Sigmoid colon (tissue), 7 donors: ENCODE measurements around the gene METAP1. TPM values are rescaled to one million over a fixed set of nuclear protein-coding genes. Genes with fewer than 3 reads are reported as not detected.
"Not testable (repeated sequence)": the region's sequence is repeated elsewhere in the genome, so short reads cannot be mapped to it uniquely, and the experiment has no call there.

Source experiments
- DNase-seq: peaks from one replicate; pipeline ENCODE4 v3.0.0-alpha.2; 2019
- H3K27ac ChIP-seq, 4 donors: fragments of 200-600 bp; sonication (generic); one replicate each; pipeline ENCODE4 v1.5.1; 2016 to 2019; ENCODE audit warnings: mild to moderate bottlenecking in 1 of 4
- H3K27me3 ChIP-seq, 3 donors: fragments of 200-600 bp; sonication (generic); one replicate each; pipeline ENCODE4 v1.5.1; 2019; ENCODE audit warnings: mild to moderate bottlenecking in 1 of 3
- H3K36me3 ChIP-seq, 4 donors: fragments of 200-600 bp; sonication (generic); one replicate each; pipeline ENCODE4 v1.5.1; 2016 to 2019
- H3K4me1 ChIP-seq, 4 donors: fragments of 200-600 bp; sonication (generic); one replicate each; pipeline ENCODE4 v1.5.1; 2017 to 2019
- H3K4me3 ChIP-seq, 4 donors: fragments of 200-600 bp; sonication (generic); one replicate each; pipeline ENCODE4 v1.5.1; 2017 to 2019; ENCODE audit warnings: mild to moderate bottlenecking in 2 of 4, moderate library complexity in 1 of 4
- H3K9me3 ChIP-seq, 4 donors: fragments of 200-600 bp in 3 of 4; sonication (generic) in 3 of 4; one replicate each; pipeline versions ENCODE4 v1.5.1 to v1.6.1; 2013 to 2019
- CTCF ChIP-seq, 4 experiments: fragments of 450-650 bp in 3 of 4; fragments of 200-600 bp in 1 of 4; IDR thresholded peaks; one replicate each; pipeline ENCODE4 v1.5.1; 2016 to 2019; ENCODE audit warnings: antibody characterized with exemption in 4 of 4, mild to moderate bottlenecking in 3 of 4, moderate library complexity in 2 of 4
- EP300 ChIP-seq, 4 donors: sonication (generic); formaldehyde crosslinking; IDR thresholded peaks; one replicate each; pipeline ENCODE4 v1.6.1; 2017; ENCODE audit warnings: antibody characterized with exemption in 4 of 4
- POLR2A ChIP-seq, 2 donors: fragments of 450-650 bp; IDR thresholded peaks; one replicate each; pipeline ENCODE4 v1.6.1; 2016; ENCODE audit warnings: antibody characterized with exemption in 2 of 2, mild to moderate bottlenecking in 2 of 2, moderate library complexity in 2 of 2
- POLR2AphosphoS5 ChIP-seq, 4 donors: sonication (generic); formaldehyde crosslinking; IDR thresholded peaks; one replicate each; pipeline ENCODE4 v1.6.1; 2017; ENCODE audit warnings: antibody characterized with exemption in 4 of 4
- WGBS, 2 donors: extraction: QIAGEN DNeasy Blood & Tissue Kit; methylation state at CpG; one replicate each; pipeline ENCODE4 v1.1.7; 2013; 5-methylcytosine and 5-hydroxymethylcytosine counted together
- intact Hi-C: fragments of 100-400 bp; cut with DNase I; formaldehyde crosslinking; loops from one replicate; pipeline ENCODE4 v1.15.1; 2023
- polyA plus RNA-seq, 3 donors: library from polyadenylated mRNA; stranded (reverse); fragments of 200-250 nt; gene quantifications; one replicate each; pipeline ENCODE4 v1.2.3, GENCODE V29; 2013
- small RNA-seq, 3 donors: library from RNA; depleted of rRNA; stranded (forward); fragments of <200 nt; gene quantifications; one replicate each; pipeline ENCODE3, GENCODE V24; 2016
- total RNA-seq, 4 donors: library from RNA; depleted of rRNA; stranded (reverse); fragments of >200 nt; gene quantifications; one replicate each; pipeline ENCODE4 v1.1.0, GENCODE V29; 2016
- donor health status: healthy with polysubstance abuse.
- donor health status: Bipolar disorder and iron deficiency.
- donor health status: healthy.

METAP1 gene
- total and polyA plus RNA-seq, 7 donors, result 34.2 to 56.0 (median 48.6) TPM

GRCh38 chr4:99104153-99104552, 108.6 kb downstream of the METAP1 start:
- H3K27me3 ChIP-seq, result no peaks in the 10 kb centered on the region
- 88 to 98% methylated on average over 1 of the region's 1 CpG for WGBS, 2 donors
- no peak overlapping the region for H3K4me3 ChIP-seq
- H3K36me3 ChIP-seq, result no peaks in the 10 kb centered on the region
- DNase-seq, result no peak
- intact Hi-C loops, result no loop called here
- no peaks in the 10 kb centered on the region for H3K9me3 ChIP-seq
- peaks cover 0 to 5% (median 0%) of the 10 kb centered on the region in 4 donors for H3K4me1 ChIP-seq
- no peak overlapping the region for H3K27ac ChIP-seq
- TF ChIP-seq POLR2AphosphoS5 (IDR thresholded peaks at IDR 0.05) (no peak), POLR2A (IDR thresholded peaks at IDR 0.05) (no peak), CTCF (IDR thresholded peaks at IDR 0.05) (no peak), EP300 (IDR thresholded peaks at IDR 0.05) (no peak)

- H3K36me3 ChIP-seq, H3K27me3 ChIP-seq, H3K4me1 ChIP-seq, H3K4me3 ChIP-seq, intact Hi-C loops, DNase-seq, H3K27ac ChIP-seq, H3K9me3 ChIP-seq: not testable (repeated sequence)
- 94 to 97% methylated on average over 12 of the region's 12 CpGs for WGBS, 2 donors
Observed at GRCh38 chr4:99109286-99109685, 113.8 kb downstream of the METAP1 start.

Small RNA genes within 50 kb of the gene (small RNA-seq; reads per million reads assigned to genes)
- gene MIR3684 (0 reads per million in 3 donors), gene RNU7-149P (0 reads per million in 3 donors)

Other genes with a start within 250 kb of the METAP1 start
- 10 to 100 TPM; 38.5 to 81.3 (median 65.4) TPM for gene EIF4E, start 66.6 kb upstream of the METAP1 start, total RNA-seq
- 100 to 1,000 TPM in 1 of 3 donors, 10 to 100 TPM in 2; 67.3 to 115 (median 74.5) TPM for gene EIF4E, start 66.6 kb upstream of the METAP1 start, polyA plus RNA-seq
- gene ADH5, start 93.1 kb downstream of the METAP1 start, total RNA-seq, result 100 to 1,000 TPM; 235 to 349 (median 263) TPM
- 100 to 1,000 TPM; 146 to 237 (median 196) TPM for gene ADH5, start 93.1 kb downstream of the METAP1 start, polyA plus RNA-seq
- 1 to 10 TPM in 1 of 4 donors, under 1 TPM in 1, not detected in 2; 0.71 to 1.3 TPM for gene ADH4, start 148.6 kb downstream of the METAP1 start, total RNA-seq
- 1 to 10 TPM in 1 of 3 donors, under 1 TPM in 1, not detected in 1; 0.79 to 1.4 TPM for gene ADH4, start 148.6 kb downstream of the METAP1 start, polyA plus RNA-seq
- gene ADH6, start 223.5 kb downstream of the METAP1 start, total RNA-seq, result not detected
- 10 to 100 TPM in 1 of 3 donors, 1 to 10 TPM in 2; 5.0 to 12.5 (median 8.4) TPM for gene ADH6, start 223.5 kb downstream of the METAP1 start, polyA plus RNA-seq